GM23338 (cell line): ENCODE measurements around the gene GPHA2. TPM values are rescaled to one million over a fixed set of nuclear protein-coding genes. Genes with fewer than 3 reads are reported as not detected.

ENCODE experiments used
- ATAC-seq: fragments of 200-7000 bp; cut with Tn5 transposase; 3 replicates; pipeline ENCODE4 v1.9.1; 2020
- DNase-seq: peaks from one replicate; pipeline ENCODE4 v3.0.0-alpha.2; 2015; ENCODE audit warnings: low spot score
- H2AFZ ChIP-seq: fragments of 200-600 bp; sonication (generic); 2 replicates; pipeline ENCODE4 v1.8.0; 2016; ENCODE audit warnings: antibody characterized with exemption, mild to moderate bottlenecking, moderate library complexity
- H3F3A ChIP-seq: fragments of 200-600 bp; sonication (generic); replicated peaks from 2 replicates; pipeline ENCODE4 v1.8.0; 2017; ENCODE audit warnings: antibody characterized with exemption, mixed run types, low read depth
- H3K27ac ChIP-seq: fragments of 200-600 bp; sonication (generic); 2 replicates; pipeline ENCODE4 v1.6.1; 2016; ENCODE audit warnings: low read depth
- H3K27me3 ChIP-seq: fragments of 200-600 bp; sonication (generic); 2 replicates; pipeline ENCODE4 v1.8.0; 2016; ENCODE audit warnings: mild to moderate bottlenecking, mixed run types, moderate library complexity; ENCODE audit not compliant: insufficient read depth
- H3K36me3 ChIP-seq: fragments of 200-600 bp; sonication (generic); 2 replicates; pipeline ENCODE4 v1.8.0; 2016; ENCODE audit warnings: mild to moderate bottlenecking; ENCODE audit not compliant: insufficient read depth
- H3K4me1 ChIP-seq: fragments of 200-600 bp; sonication (generic); 2 replicates; pipeline ENCODE4 v1.8.0; 2016; ENCODE audit warnings: mild to moderate bottlenecking, moderate library complexity; ENCODE audit not compliant: insufficient read depth
- H3K4me2 ChIP-seq: fragments of 200-600 bp; sonication (generic); 2 replicates; pipeline ENCODE4 v1.7.1; 2017; ENCODE audit warnings: mixed run types
- H3K4me3 ChIP-seq: fragments of 200-600 bp; sonication (generic); 2 replicates; pipeline ENCODE4 v1.6.1; 2016; ENCODE audit warnings: mixed run types
- H3K79me2 ChIP-seq: fragments of 200-600 bp; sonication (generic); replicated peaks from 2 replicates; pipeline ENCODE4 v1.8.0; 2017; ENCODE audit warnings: mild to moderate bottlenecking; ENCODE audit not compliant: insufficient read depth
- H3K9me2 ChIP-seq: fragments of 200-600 bp; sonication (generic); 2 replicates; pipeline ENCODE4 v1.8.0; 2017; ENCODE audit not compliant: insufficient read depth
- H4K20me1 ChIP-seq: fragments of 200-600 bp; sonication (generic); replicated peaks from 2 replicates; pipeline ENCODE4 v1.8.0; 2017; ENCODE audit warnings: mild to moderate bottlenecking; ENCODE audit not compliant: insufficient read depth
- H3K27ac Mint-ChIP-seq: 2 replicates; pipeline ENCODE4 v1.8.0; 2020; ENCODE audit warnings: inconsistent platforms, mild to moderate bottlenecking, moderate library complexity, mixed read lengths
- H3K27me3 Mint-ChIP-seq: 3 replicates; pipeline ENCODE4 v1.8.0; 2022; ENCODE audit warnings: low read depth, mild to moderate bottlenecking, moderate library complexity, mixed read lengths, inconsistent platforms; ENCODE audit not compliant: insufficient read depth, poor library complexity
- H3K36me3 Mint-ChIP-seq: 3 replicates; pipeline ENCODE4 v1.8.0; 2021; ENCODE audit warnings: low read depth, mild to moderate bottlenecking, inconsistent platforms, moderate library complexity, mixed read lengths
- H3K4me1 Mint-ChIP-seq: 3 replicates; pipeline ENCODE4 v1.8.0; 2020; ENCODE audit warnings: mild to moderate bottlenecking, inconsistent platforms, mixed read lengths
- H3K4me3 Mint-ChIP-seq: 3 replicates; pipeline ENCODE4 v1.8.0; 2021; ENCODE audit warnings: moderate library complexity, mild to moderate bottlenecking, inconsistent platforms, mixed read lengths
- H3K9me3 Mint-ChIP-seq: 3 replicates; pipeline ENCODE4 v1.8.0; 2020; ENCODE audit warnings: moderate library complexity, mild to moderate bottlenecking, inconsistent platforms, mixed read lengths
- CREB1 ChIP-seq: fragments of 250-450 bp; sonication (Bioruptor Pico); IDR thresholded peaks from 2 replicates; pipeline ENCODE4 v1.5.0; 2020; ENCODE audit warnings: low read depth, mild to moderate bottlenecking, moderate library complexity
- CTCF ChIP-seq, 2 experiments: fragments of 200-600 bp in 1 of 2; sonication (generic) in 1 of 2; conservative IDR thresholded peaks; 2 replicates each; pipeline versions ENCODE4 v1.5.1 to v1.6.1; 2016 to 2017; ENCODE audit warnings: antibody characterized with exemption in 2 of 2, low read depth in 2 of 2, mild to moderate bottlenecking in 2 of 2, moderate library complexity in 1 of 2
- EZH2 ChIP-seq: fragments of 200-600 bp; sonication (generic); IDR thresholded peaks from one replicate; pipeline ENCODE4 v1.8.0; 2017; ENCODE audit warnings: antibody characterized with exemption, mild to moderate bottlenecking, low read depth; ENCODE audit not compliant: unreplicated experiment
- EZH2phosphoT487 ChIP-seq: fragments of 200-600 bp; sonication (generic); IDR thresholded peaks from one replicate; pipeline ENCODE4 v1.8.1; 2018; ENCODE audit warnings: antibody characterized with exemption; ENCODE audit not compliant: unreplicated experiment
- JUNB ChIP-seq: IDR thresholded peaks from one replicate; pipeline ENCODE4 v1.6.1; 2016; ENCODE audit warnings: antibody characterized with exemption; ENCODE audit not compliant: unreplicated experiment
- POLR2AphosphoS5 ChIP-seq: IDR thresholded peaks from 2 replicates; pipeline ENCODE4 v1.6.1; 2016; ENCODE audit warnings: antibody characterized with exemption, low read depth
- REST ChIP-seq: IDR thresholded peaks from one replicate; pipeline ENCODE4 v1.6.1; 2018; ENCODE audit warnings: antibody characterized with exemption; ENCODE audit not compliant: unreplicated experiment
- ZNF114 ChIP-seq: fragments of 250-450 bp; sonication (Bioruptor Pico); IDR thresholded peaks from 2 replicates; pipeline ENCODE4 v1.5.0; 2020; ENCODE audit warnings: mild to moderate bottlenecking, moderate library complexity
- polyA plus RNA-seq: library from polyadenylated mRNA; unstranded; fragments of >200 nt; fragmentation: Nextera tagmentation; extraction: Ambion mirVana; gene quantifications from 2 replicates; pipeline ENCODE4 v1.2.1, GENCODE V29; 2016
- total RNA-seq: library from RNA; depleted of rRNA; stranded (reverse); fragments of >200 nt; shearing (Covaris generic); gene quantifications from 2 replicates; pipeline ENCODE4 v1.2.3, GENCODE V29; 2014

GPHA2 gene
- total and polyA plus RNA-seq, 2 experiments from 2014 or later: 0.83 to 1.8 TPM

GRCh38 chr11:64910451-64911093, 25.1 kb downstream of the GPHA2 start:
- no peaks in the 10 kb centered on the region for H3K4me1 ChIP-seq
- Mint-ChIP-seq H3K4me1 (no peaks in the 10 kb centered on the region), H3K36me3 (peaks cover 10% of the 10 kb centered on the region), H3K27me3 (peaks cover 4% of the 10 kb centered on the region), H3K27ac (no peak overlapping the region), H3K4me3 (no peak overlapping the region), H3K9me3 (no peaks in the 10 kb centered on the region; the same call in 2 of the 3 replicates)
- H3F3A ChIP-seq: no peaks in the 10 kb centered on the region
- H3K36me3 ChIP-seq: no peaks in the 10 kb centered on the region
- no peak overlapping the region for H3K4me3 ChIP-seq
- DNase-seq: no peak
- H3K27me3 ChIP-seq: no peaks in the 10 kb centered on the region
- no peaks in the 10 kb centered on the region for H3K9me2 ChIP-seq
- H2AFZ ChIP-seq: no peak overlapping the region
- no peaks in the 10 kb centered on the region; the same call in 1 of the 2 replicates for H3K79me2 ChIP-seq
- no peak for ATAC-seq
- no peaks in the 10 kb centered on the region for H4K20me1 ChIP-seq
- H3K4me2 ChIP-seq: no peak overlapping the region
- no peak overlapping the region for H3K27ac ChIP-seq
- TF ChIP-seq CTCF (conservative IDR thresholded peaks at IDR 0.05; ENCODE audit: low read depth in 2 of 2) (no peak), CREB1 (CRISPR knock-in tag) (no peak)

- Histone ChIP-seq H3K27me3 (no peaks in the 10 kb centered on the region), H3F3A (no peaks in the 10 kb centered on the region), H3K4me3 (no peak overlapping the region), H3K79me2 (no peaks in the 10 kb centered on the region), H3K9me2 (no peaks in the 10 kb centered on the region), H3K4me1 (no peaks in the 10 kb centered on the region), H3K4me2 (no peak overlapping the region), H2AFZ (no peak overlapping the region), H3K36me3 (no peaks in the 10 kb centered on the region), H4K20me1 (no peaks in the 10 kb centered on the region; the same call in 1 of the 2 replicates), H3K27ac (no peak overlapping the region)
- Mint-ChIP-seq H3K27ac (no peak overlapping the region), H3K36me3 (peaks cover 10% of the 10 kb centered on the region), H3K4me3 (no peak overlapping the region), H3K27me3 (peaks cover 4% of the 10 kb centered on the region), H3K9me3 (no peaks in the 10 kb centered on the region; the same call in 2 of the 3 replicates), H3K4me1 (no peaks in the 10 kb centered on the region)
- ATAC-seq (no peak), DNase-seq (no peak)
- TF ChIP-seq POLR2AphosphoS5: no peak
- no peak for TF ChIP-seq CTCF (conservative IDR thresholded peaks at IDR 0.05; ENCODE audit: low read depth in 2 of 2)
- TF ChIP-seq CREB1 (CRISPR knock-in tag): no peak
- TF ChIP-seq EZH2: no peak
- TF ChIP-seq REST: no peak
- TF ChIP-seq ZNF114 (CRISPR knock-in tag): no peak
- TF ChIP-seq EZH2phosphoT487: no peak
- no peak for TF ChIP-seq JUNB
Measured at GRCh38 chr11:64909653-64910343, 25.9 kb downstream of the GPHA2 start.
